ENCODE data around the gene COMP. TPM values are rescaled to one million over a fixed set of nuclear protein-coding genes. Genes with fewer than 3 reads are reported as not detected.

COMP gene
- total RNA-seq, 1 experiment from 2014 or later: 0.13 TPM

GRCh38 chr19:18756896-18757295 is 34.2 kb downstream of the COMP start (continued):
- TF ChIP-seq AR (CRISPR knock-in tag; IDR thresholded peaks at IDR 0.05): no peak
- TF ChIP-seq TEAD4 (CRISPR knock-in tag; IDR thresholded peaks at IDR 0.05): no peak
- no peak for TF ChIP-seq SP1 (CRISPR knock-in tag; conservative IDR thresholded peaks at IDR 0.05)

- Mint-ChIP-seq H3K36me3 (peaks cover 9% of the 10 kb centered on the region), H3K27ac (no peak overlapping the region), H3K27me3 (ENCODE audit: low read depth) (peaks cover 7% of the 10 kb centered on the region), H3K9me3 (no peaks in the 10 kb centered on the region), H3K4me3 (no peak overlapping the region), H3K4me1 (peaks cover 5% of the 10 kb centered on the region)
- no peak for TF ChIP-seq SMAD4 (CRISPR knock-in tag; IDR thresholded peaks at IDR 0.05)
- TF ChIP-seq OVOL2 (CRISPR knock-in tag; IDR thresholded peaks at IDR 0.05; ENCODE audit: borderline replicate concordance): no peak
- TF ChIP-seq, protein P1, sequence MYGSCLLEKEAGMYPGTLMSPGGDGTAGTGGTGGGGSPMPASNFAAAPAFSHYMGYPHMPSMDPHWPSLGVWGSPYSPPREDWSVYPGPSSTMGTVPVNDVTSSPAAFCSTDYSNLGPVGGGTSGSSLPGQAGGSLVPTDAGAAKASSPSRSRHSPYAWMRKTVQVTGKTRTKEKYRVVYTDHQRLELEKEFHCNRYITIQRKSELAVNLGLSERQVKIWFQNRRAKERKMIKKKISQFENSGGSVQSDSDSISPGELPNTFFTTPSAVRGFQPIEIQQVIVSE (CRISPR knock-in tag; IDR thresholded peaks at IDR 0.05; ENCODE audit: borderline replicate concordance): no peak
- TF ChIP-seq FOXP1 (CRISPR knock-in tag; IDR thresholded peaks at IDR 0.05; ENCODE audit: borderline replicate concordance): no peak
- no peak for TF ChIP-seq ZNF423 (CRISPR knock-in tag; IDR thresholded peaks at IDR 0.05)
- no peak for ATAC-seq
- DNase-seq (ENCODE audit: low spot score): no peak
- ChIA-PET POLR2A (no interaction called here), CTCF (interaction anchor here (0.7 kb wide), 1 partner anchor 753 kb away, joined by 5 read pairs; no protein-coding TSS in a partner anchor)
Observed at GRCh38 chr19:18754501-18754900, 36.6 kb downstream of the COMP start.

GRCh38 chr19:18751571-18751970 is 39.5 kb downstream of the COMP start:
- ATAC-seq: no peak
- DNase-seq (ENCODE audit: low spot score): no peak
- peaks cover 7% of the 10 kb centered on the region for H3K4me1 Mint-ChIP-seq
- no peaks in the 10 kb centered on the region for H3K27me3 Mint-ChIP-seq (ENCODE audit: low read depth)
- ChIA-PET CTCF (interaction anchor here (0.6 to 1.7 kb wide), 4 partner anchors 16 to 300 kb away, joined by 3 to 5 read pairs (median 3); no protein-coding TSS in a partner anchor), POLR2A (no interaction called here)
- TF ChIP-seq HMGXB4 (CRISPR knock-in tag; IDR thresholded peaks at IDR 0.05) (no peak), ESRRA (CRISPR knock-in tag; IDR thresholded peaks at IDR 0.05; ENCODE audit: borderline replicate concordance) (no peak), FOXJ3 (CRISPR knock-in tag; IDR thresholded peaks at IDR 0.05; ENCODE audit: borderline replicate concordance) (no peak), PREB (CRISPR knock-in tag; IDR thresholded peaks at IDR 0.05; ENCODE audit: borderline replicate concordance) (no peak), ATF1 (CRISPR knock-in tag; IDR thresholded peaks at IDR 0.05) (no peak), ATF3 (CRISPR knock-in tag; conservative IDR thresholded peaks at IDR 0.05) (no peak), PRRX2 (CRISPR knock-in tag; IDR thresholded peaks at IDR 0.05) (no peak), NFYB (CRISPR knock-in tag; conservative IDR thresholded peaks at IDR 0.05; ENCODE audit: low read depth) (no peak)
- TF ChIP-seq, protein P2, sequence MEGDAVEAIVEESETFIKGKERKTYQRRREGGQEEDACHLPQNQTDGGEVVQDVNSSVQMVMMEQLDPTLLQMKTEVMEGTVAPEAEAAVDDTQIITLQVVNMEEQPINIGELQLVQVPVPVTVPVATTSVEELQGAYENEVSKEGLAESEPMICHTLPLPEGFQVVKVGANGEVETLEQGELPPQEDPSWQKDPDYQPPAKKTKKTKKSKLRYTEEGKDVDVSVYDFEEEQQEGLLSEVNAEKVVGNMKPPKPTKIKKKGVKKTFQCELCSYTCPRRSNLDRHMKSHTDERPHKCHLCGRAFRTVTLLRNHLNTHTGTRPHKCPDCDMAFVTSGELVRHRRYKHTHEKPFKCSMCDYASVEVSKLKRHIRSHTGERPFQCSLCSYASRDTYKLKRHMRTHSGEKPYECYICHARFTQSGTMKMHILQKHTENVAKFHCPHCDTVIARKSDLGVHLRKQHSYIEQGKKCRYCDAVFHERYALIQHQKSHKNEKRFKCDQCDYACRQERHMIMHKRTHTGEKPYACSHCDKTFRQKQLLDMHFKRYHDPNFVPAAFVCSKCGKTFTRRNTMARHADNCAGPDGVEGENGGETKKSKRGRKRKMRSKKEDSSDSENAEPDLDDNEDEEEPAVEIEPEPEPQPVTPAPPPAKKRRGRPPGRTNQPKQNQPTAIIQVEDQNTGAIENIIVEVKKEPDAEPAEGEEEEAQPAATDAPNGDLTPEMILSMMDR (IDR thresholded peaks at IDR 0.05): no peak
- 0 out of 2 replicates have a peak overlapping the region, but pooled peaks have one; percentile 19 for H3K27ac Mint-ChIP-seq
- peaks cover 9% of the 10 kb centered on the region for H3K36me3 Mint-ChIP-seq
- no peaks in the 10 kb centered on the region for H3K9me3 Mint-ChIP-seq
- no peak overlapping the region for H3K4me3 Mint-ChIP-seq

All from WTC11 (cell line).